Measurements from ENCODE around the gene APLF.

Gene APLF

GRCh38 chr2:68466778-68467076, 658 bp upstream of the APLF start:
- TF ChIP-seq MAX (IDR thresholded peaks at IDR 0.05; ENCODE audit: low read depth, low read length) (no peak), POLR2A (IDR thresholded peaks at IDR 0.05; ENCODE audit: extremely low read depth, insufficient read length) (no peak), CTCF (IDR thresholded peaks at IDR 0.05; ENCODE audit: low read depth, low read length) (no peak), MYC (IDR thresholded peaks at IDR 0.05; ENCODE audit: low read depth, low read length) (no peak)
- H3K4me3 ChIP-seq (ENCODE audit: low read depth, low read length) = peak overlapping the region; percentile 88

GRCh38 chr2:68468801-68469200, 1.4 kb downstream of the APLF start:
- TF ChIP-seq POLR2A (IDR thresholded peaks at IDR 0.05; ENCODE audit: extremely low read depth, insufficient read length) = no peak
- no peak for TF ChIP-seq MAX (IDR thresholded peaks at IDR 0.05; ENCODE audit: low read depth, low read length)
- TF ChIP-seq CTCF (IDR thresholded peaks at IDR 0.05; ENCODE audit: low read depth, low read length) = no peak
- TF ChIP-seq MYC (IDR thresholded peaks at IDR 0.05; ENCODE audit: low read depth, low read length) = no peak
- DNase-seq (ENCODE audit: low read depth) = peak; percentile 24

More at GRCh38 chr2:68466778-68467076, 658 bp upstream of the APLF start:
- no peak for DNase-seq (ENCODE audit: low read depth)

GRCh38 chr2:68469935-68470334, 2.5 kb downstream of the APLF start:
- no peak overlapping the region for H3K4me3 ChIP-seq (ENCODE audit: low read depth, low read length)
- no peak for TF ChIP-seq POLR2A (IDR thresholded peaks at IDR 0.05; ENCODE audit: extremely low read depth, insufficient read length)
- no peak for TF ChIP-seq MAX (IDR thresholded peaks at IDR 0.05; ENCODE audit: low read depth, low read length)
- no peak for TF ChIP-seq CTCF (IDR thresholded peaks at IDR 0.05; ENCODE audit: low read depth, low read length)
- no peak for TF ChIP-seq MYC (IDR thresholded peaks at IDR 0.05; ENCODE audit: low read depth, low read length)
- no peak for DNase-seq (ENCODE audit: low read depth)

More at GRCh38 chr2:68468801-68469200, 1.4 kb downstream of the APLF start:
- H3K4me3 ChIP-seq (ENCODE audit: low read depth, low read length) = peak overlapping the region; percentile 72

- TF ChIP-seq CTCF (IDR thresholded peaks at IDR 0.05; ENCODE audit: low read depth, low read length) (no peak), POLR2A (IDR thresholded peaks at IDR 0.05; ENCODE audit: extremely low read depth, insufficient read length) (no peak), MYC (IDR thresholded peaks at IDR 0.05; ENCODE audit: low read depth, low read length) (no peak), MAX (IDR thresholded peaks at IDR 0.05; ENCODE audit: low read depth, low read length) (no peak)
- no peak for DNase-seq (ENCODE audit: low read depth)
- H3K4me3 ChIP-seq (ENCODE audit: low read depth, low read length) = no peak overlapping the region
Observed at GRCh38 chr2:68471385-68471784, 4.0 kb downstream of the APLF start.

- TF ChIP-seq CTCF (IDR thresholded peaks at IDR 0.05; ENCODE audit: low read depth, low read length) (no peak), MYC (IDR thresholded peaks at IDR 0.05; ENCODE audit: low read depth, low read length) (no peak), POLR2A (IDR thresholded peaks at IDR 0.05; ENCODE audit: extremely low read depth, insufficient read length) (no peak), MAX (IDR thresholded peaks at IDR 0.05; ENCODE audit: low read depth, low read length) (no peak)
- H3K4me3 ChIP-seq (ENCODE audit: low read depth, low read length) = no peak overlapping the region
- DNase-seq (ENCODE audit: low read depth) = no peak
Observed at GRCh38 chr2:68472796-68473414, 5.5 kb downstream of the APLF start.
